ENCODE results near the gene NEDD4L.

- no peak for TF ChIP-seq CTCF (optimal IDR thresholded peaks at IDR 0.05 in 1 of 3, IDR thresholded peaks at IDR 0.05 in 1 of 3, conservative IDR thresholded peaks at IDR 0.05 in 1 of 3; ENCODE audit: extremely low read depth in 1 of 3, insufficient read depth in 2 of 3, low read length in 3 of 3)
- no peak for TF ChIP-seq EZH2 (IDR thresholded peaks at IDR 0.05; ENCODE audit: low read length)
Observed at GRCh38 chr18:58292638-58293037, 248.6 kb downstream of the NEDD4L start.

All from keratinocyte (primary cell).